DND-41 (cell line): ENCODE results near the gene GTPBP4.

ENCODE experiments used
- EZH2 ChIP-seq: IDR thresholded peaks from 3 replicates; pipeline ENCODE4 v1.6.1; 2012; ENCODE audit warnings: borderline replicate concordance, low read depth, mild to moderate bottlenecking, moderate library complexity, low read length, inconsistent platforms; ENCODE audit not compliant: severe bottlenecking
- TF ChIP-seq, protein P1 (sequence below): IDR thresholded peaks from 2 replicates; pipeline ENCODE4 v1.5.1; 2012; ENCODE audit warnings: borderline replicate concordance, low read length, moderate library complexity, mild to moderate bottlenecking; ENCODE audit not compliant: poor library complexity, severe bottlenecking; ENCODE audit errors: extremely low read depth

DNA sequence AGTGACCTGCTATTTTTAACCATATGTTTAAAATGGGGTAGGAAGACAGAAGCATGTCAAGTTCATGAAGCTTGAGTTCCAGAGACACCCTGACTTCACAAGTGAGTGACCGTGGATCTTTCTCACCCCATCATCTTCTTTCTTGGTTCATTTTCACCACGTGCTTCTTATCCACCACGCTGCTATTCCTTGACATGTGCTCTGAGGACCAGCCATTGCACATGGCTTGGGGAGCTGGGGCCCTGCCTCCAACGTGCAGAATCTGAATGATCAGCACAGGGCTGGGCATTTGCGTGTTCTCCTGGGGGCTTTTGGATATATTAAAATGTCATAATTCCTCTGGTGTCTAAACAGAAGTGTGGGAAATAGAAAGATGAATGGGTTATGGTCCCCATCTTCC is 25.0 kb upstream of the GTPBP4 start:
- TF ChIP-seq, protein P1, sequence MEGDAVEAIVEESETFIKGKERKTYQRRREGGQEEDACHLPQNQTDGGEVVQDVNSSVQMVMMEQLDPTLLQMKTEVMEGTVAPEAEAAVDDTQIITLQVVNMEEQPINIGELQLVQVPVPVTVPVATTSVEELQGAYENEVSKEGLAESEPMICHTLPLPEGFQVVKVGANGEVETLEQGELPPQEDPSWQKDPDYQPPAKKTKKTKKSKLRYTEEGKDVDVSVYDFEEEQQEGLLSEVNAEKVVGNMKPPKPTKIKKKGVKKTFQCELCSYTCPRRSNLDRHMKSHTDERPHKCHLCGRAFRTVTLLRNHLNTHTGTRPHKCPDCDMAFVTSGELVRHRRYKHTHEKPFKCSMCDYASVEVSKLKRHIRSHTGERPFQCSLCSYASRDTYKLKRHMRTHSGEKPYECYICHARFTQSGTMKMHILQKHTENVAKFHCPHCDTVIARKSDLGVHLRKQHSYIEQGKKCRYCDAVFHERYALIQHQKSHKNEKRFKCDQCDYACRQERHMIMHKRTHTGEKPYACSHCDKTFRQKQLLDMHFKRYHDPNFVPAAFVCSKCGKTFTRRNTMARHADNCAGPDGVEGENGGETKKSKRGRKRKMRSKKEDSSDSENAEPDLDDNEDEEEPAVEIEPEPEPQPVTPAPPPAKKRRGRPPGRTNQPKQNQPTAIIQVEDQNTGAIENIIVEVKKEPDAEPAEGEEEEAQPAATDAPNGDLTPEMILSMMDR, result no peak
- TF ChIP-seq EZH2, result no peak
